Right lobe of liver (tissue), 4 donors: ENCODE results near the gene TUBAL3.

Experiments
- CTCF ChIP-seq, 4 donors: fragments of 200-600 bp in 3 of 4; fragments of 450-650 bp in 1 of 4; IDR thresholded peaks; one replicate each; pipeline versions ENCODE4 v1.5.1 to v1.8.0; 2016 to 2022; ENCODE audit warnings: antibody characterized with exemption in 4 of 4, mild to moderate bottlenecking in 2 of 4
- POLR2A ChIP-seq: fragments of 450-650 bp; IDR thresholded peaks from one replicate; pipeline ENCODE4 v1.6.1; 2017; ENCODE audit warnings: antibody characterized with exemption, mild to moderate bottlenecking
- donor health status: DM: no; HTN: no; CAD: no.
- donor health status: DM: no; HTN: no; CAD: no.
- donor health status: DM: no; HTN: yes; CAD: no.

GRCh38 chr10:5419466-5420094, 15.0 kb upstream of the TUBAL3 start:
- no peak for TF ChIP-seq CTCF (IDR thresholded peaks at IDR 0.05)
- no peak for TF ChIP-seq POLR2A
